K562 (cell line): ENCODE results near the gene VDAC1. TPM values are rescaled to one million over a fixed set of nuclear protein-coding genes. Genes with fewer than 3 reads are reported as not detected.

ENCODE experiments used
- ATAC-seq: fragments of 200-7000 bp; cut with Tn5 transposase; 3 replicates; pipeline ENCODE4 v1.9.1; 2020; ENCODE audit warnings: moderate library complexity
- BruUV-seq: library from RNA; stranded (reverse); fragments of 400-500 nt; replicated peaks from 2 replicates; lab custom pipeline; 2021; lab: Mats Ljungman, UMichigan
- CTCF ChIA-PET: fragments of 300-600 bp; formaldehyde crosslinking; extraction: SDS; loops from one replicate; lab custom pipeline; 2021; ENCODE audit warnings: low intra/inter-chr PET ratio; lab: Yijun Ruan, JAX
- POLR2A ChIA-PET: fragments of 300-600, 350-650 bp; sonication (Branson Sonifier 250); formaldehyde crosslinking; extraction: SDS; loops from one replicate; lab custom pipeline; 2021; ENCODE audit warnings: antibody characterized with exemption, inconsistent platforms; lab: Yijun Ruan, JAX
- DNase-seq, 4 experiments: peaks; one replicate each; pipeline versions ENCODE4 v3.0.0 to v3.0.0-alpha.2; 2011 to 2018; ENCODE audit warnings: low spot score in 3 of 4, mixed read lengths in 3 of 4; ENCODE audit errors: extremely low read depth in 1 of 4
- FAIRE-seq: peaks from 2 replicates; lab custom pipeline; 2011; peaks lifted over from hg19 to GRCh38; lab: Jason Lieb, UNC
- H2AFZ ChIP-seq: 2 replicates; pipeline ENCODE4 v1.6.0; 2011; ENCODE audit warnings: low read depth, low read length, control low read depth, inconsistent platforms
- H3K27ac ChIP-seq: fragments of 200-600 bp; 3 replicates; pipeline ENCODE4 v1.8.0; 2011; ENCODE audit warnings: low read depth, mild to moderate bottlenecking, control low read depth, inconsistent platforms, low read length, moderate library complexity, mixed read lengths; ENCODE audit errors: extremely low read depth
- H3K27me3 ChIP-seq, 2 experiments: fragments of 300-600 bp in 1 of 2; 2 replicates in 1 of 2; 3 replicates in 1 of 2; pipeline versions ENCODE4 v1.6.0 to v1.8.0; 2011; ENCODE audit warnings: inconsistent platforms in 2 of 2, low read length in 2 of 2, mild to moderate bottlenecking in 1 of 2, mixed read lengths in 1 of 2, moderate library complexity in 1 of 2; ENCODE audit not compliant: control insufficient read depth in 2 of 2, insufficient read depth in 2 of 2
- H3K36me3 ChIP-seq: fragments of 300-600 bp; 3 replicates; pipeline ENCODE4 v1.8.0; 2011; ENCODE audit warnings: mild to moderate bottlenecking, low read length, inconsistent platforms; ENCODE audit not compliant: control insufficient read depth, insufficient read depth
- H3K4me1 ChIP-seq, 2 experiments: fragments of 200-600 bp in 1 of 2; replicated peaks in 1 of 2; 2 replicates in 1 of 2; 3 replicates in 1 of 2; pipeline versions ENCODE4 v1.5.1 to v1.8.0; 2011; ENCODE audit warnings: inconsistent platforms in 2 of 2, low read length in 2 of 2, mild to moderate bottlenecking in 1 of 2, mixed read lengths in 1 of 2, moderate library complexity in 1 of 2; ENCODE audit not compliant: control insufficient read depth in 2 of 2, insufficient read depth in 2 of 2
- H3K4me2 ChIP-seq: 2 replicates; pipeline ENCODE4 v1.6.1; 2011; ENCODE audit warnings: low read length, control low read depth, inconsistent platforms, mixed read lengths; ENCODE audit not compliant: insufficient read depth
- H3K4me3 ChIP-seq: fragments of 200-600 bp; sonication (generic), shearing (Covaris generic); 2 replicates; pipeline ENCODE4 v1.5.1; 2016; ENCODE audit warnings: control low read depth, inconsistent platforms
- H3K79me2 ChIP-seq: fragments of 200-600 bp; 3 replicates; pipeline ENCODE4 v1.8.0; 2011; ENCODE audit warnings: low read length, inconsistent platforms; ENCODE audit not compliant: control insufficient read depth, insufficient read depth
- H3K9ac ChIP-seq, 2 experiments: 2 replicates each; pipeline versions ENCODE4 v1.6.0 to v1.6.1; 2011; ENCODE audit warnings: low read depth in 2 of 2, low read length in 2 of 2, control low read depth in 1 of 2, inconsistent platforms in 1 of 2, mild to moderate bottlenecking in 1 of 2, mixed read lengths in 1 of 2; ENCODE audit not compliant: insufficient read depth in 1 of 2
- H3K9me1 ChIP-seq: one replicate; pipeline ENCODE4 v1.6.0; 2011; ENCODE audit warnings: inconsistent platforms, mild to moderate bottlenecking, low read length, moderate library complexity; ENCODE audit not compliant: control insufficient read depth, insufficient read depth
- H3K9me3 ChIP-seq: replicated peaks from 2 replicates; pipeline ENCODE4 v1.5.1; 2011; ENCODE audit warnings: low read depth, low read length, inconsistent platforms; ENCODE audit not compliant: control insufficient read depth, insufficient read depth
- H4K20me1 ChIP-seq: replicated peaks from 2 replicates; pipeline ENCODE4 v1.6.1; 2011; ENCODE audit warnings: low read length, inconsistent platforms, mixed read lengths; ENCODE audit not compliant: control insufficient read depth, insufficient read depth
- C11orf30 ChIP-seq: fragments of 450-650 bp; IDR thresholded peaks from 2 replicates; pipeline ENCODE4 v1.6.1; 2016; ENCODE audit warnings: low read depth, mild to moderate bottlenecking
- EHMT2 ChIP-seq: fragments of 450-650 bp; IDR thresholded peaks from 2 replicates; pipeline ENCODE4 v1.6.1; 2018; ENCODE audit warnings: antibody characterized with exemption
- ELF2 ChIP-seq: fragments of 250-450 bp; sonication (Bioruptor Pico); IDR thresholded peaks from 2 replicates; pipeline ENCODE4 v1.5.0; 2021; ENCODE audit warnings: mild to moderate bottlenecking
- KAT7 ChIP-seq: sonication (generic); formaldehyde crosslinking; IDR thresholded peaks from 2 replicates; pipeline ENCODE4 v1.8.0; 2022; ENCODE audit warnings: missing genetic modification reagents, mild to moderate bottlenecking, borderline replicate concordance
- L3MBTL2 ChIP-seq: fragments of 450-650 bp; IDR thresholded peaks from 2 replicates; pipeline ENCODE4 v1.6.1; 2016; ENCODE audit warnings: mild to moderate bottlenecking, moderate library complexity
- MTA3 ChIP-seq: fragments of 450-650 bp; formaldehyde crosslinking; IDR thresholded peaks from 2 replicates; pipeline ENCODE4 v1.6.1; 2017; ENCODE audit warnings: mild to moderate bottlenecking, borderline replicate concordance
- NFIX ChIP-seq: fragments of 250-450 bp; sonication (Bioruptor Pico); IDR thresholded peaks from 2 replicates; pipeline ENCODE4 v1.4.0; 2020; ENCODE audit warnings: low read depth, mild to moderate bottlenecking, moderate library complexity
- NFYB ChIP-seq: IDR thresholded peaks from 2 replicates; pipeline ENCODE4 v1.6.1; 2011; ENCODE audit warnings: mild to moderate bottlenecking, moderate library complexity; ENCODE audit not compliant: insufficient read length; ENCODE audit errors: extremely low read depth
- NR3C1 ChIP-seq: sonication (generic); formaldehyde crosslinking; IDR thresholded peaks from 2 replicates; pipeline ENCODE4 v1.8.1; 2022; ENCODE audit warnings: missing genetic modification reagents
- PHF8 ChIP-seq: fragments of 200-600 bp; sonication (generic); IDR thresholded peaks from 2 replicates; pipeline ENCODE4 v1.6.1; 2012; ENCODE audit warnings: mixed run types, mild to moderate bottlenecking, inconsistent platforms, low read length, moderate library complexity, borderline replicate concordance
- POLR2AphosphoS2 ChIP-seq: IDR thresholded peaks from 2 replicates; pipeline ENCODE4 v1.6.1; 2012; ENCODE audit warnings: low read length, improper control_type of control experiment
- POLR2G ChIP-seq: fragments of 200-400 bp; formaldehyde crosslinking; IDR thresholded peaks from 2 replicates; pipeline ENCODE4 v1.6.1; 2017; ENCODE audit warnings: low read depth, mild to moderate bottlenecking, antibody characterized with exemption, low read length, moderate library complexity
- SMARCA5 ChIP-seq: fragments of 450-650 bp; IDR thresholded peaks from 2 replicates; pipeline ENCODE4 v1.6.1; 2016
- SRF ChIP-seq, 2 experiments: fragments of 250-450, 450-650 bp in 1 of 2; sonication (Bioruptor Pico) in 1 of 2; sonication (generic) in 1 of 2; formaldehyde crosslinking; IDR thresholded peaks; 2 replicates each; pipeline versions ENCODE4 v1.5.0 to v1.5.1; 2020 to 2022; ENCODE audit warnings: mild to moderate bottlenecking in 1 of 2, missing genetic modification reagents in 1 of 2
- TAF1 ChIP-seq: IDR thresholded peaks from 2 replicates; pipeline ENCODE4 v1.6.1; 2011; ENCODE audit warnings: mild to moderate bottlenecking, low read length, moderate library complexity; ENCODE audit not compliant: insufficient read depth, control insufficient read depth, severe bottlenecking; ENCODE audit errors: extremely low read depth
- TAF9B ChIP-seq: fragments of 450-650 bp; IDR thresholded peaks from 2 replicates; pipeline ENCODE4 v1.6.1; 2018; ENCODE audit warnings: mild to moderate bottlenecking; ENCODE audit not compliant: partially characterized antibody
- TCFL5 ChIP-seq: fragments of 250-450 bp; sonication (Bioruptor Pico); conservative IDR thresholded peaks from 2 replicates; pipeline ENCODE4 v1.6.1; 2021; ENCODE audit warnings: mild to moderate bottlenecking, moderate library complexity, matching md5 sums
- TGIF2 ChIP-seq: sonication (generic); formaldehyde crosslinking; IDR thresholded peaks from 2 replicates; pipeline ENCODE4 v1.8.1; 2022; ENCODE audit warnings: mild to moderate bottlenecking, missing genetic modification reagents, moderate library complexity
- ZBTB12 ChIP-seq: fragments of 250-450 bp; sonication (Bioruptor Pico); IDR thresholded peaks from 2 replicates; pipeline ENCODE4 v1.4.0; 2020
- ZFP91 ChIP-seq: sonication (generic); formaldehyde crosslinking; IDR thresholded peaks from 2 replicates; pipeline ENCODE4 v1.8.0; 2022; ENCODE audit warnings: mild to moderate bottlenecking, missing genetic modification reagents
- ZNF133 ChIP-seq: fragments of 250-450 bp; sonication (Bioruptor Pico); IDR thresholded peaks from 2 replicates; pipeline ENCODE4 v1.4.0; 2020; ENCODE audit warnings: mild to moderate bottlenecking
- ZNF224 ChIP-seq: sonication (generic); formaldehyde crosslinking; IDR thresholded peaks from 2 replicates; pipeline ENCODE4 v1.8.0; 2022; ENCODE audit warnings: mild to moderate bottlenecking, missing genetic modification reagents
- WGBS: fragments of 100-300 bp; shearing (Covaris generic); methylation state at CpG from one replicate; pipeline ENCODE4 v1.1.6; 2016; ENCODE audit warnings: low coverage, mixed read lengths; ENCODE audit not compliant: insufficient coverage; ENCODE audit errors: missing lambda C conversion rate; 5-methylcytosine and 5-hydroxymethylcytosine counted together
- in situ Hi-C: fragments of 300-500 bp; cut with MboI; formaldehyde crosslinking; loops from 4 replicates; pipeline ENCODE4 v1.15.0; 2018; ENCODE audit warnings: inconsistent platforms, mixed read lengths
- intact Hi-C: fragments of 100-400 bp; cut with micrococcal nuclease; formaldehyde crosslinking; loops from 2 replicates; pipeline ENCODE4 v1.14.2; 2022
- polyA plus RNA-seq, 8 experiments: library from polyadenylated mRNA; depleted of rRNA in 4 of 8; stranded (reverse) in 5 of 8; unstranded in 3 of 8; fragments of >200 nt; fragmentation: Nextera tagmentation in 2 of 8; fragmentation: Illumina TruSeq in 1 of 8; extraction: Ambion mirVana in 2 of 8; extraction: Trizol in 1 of 8; gene quantifications; 2 replicates each; pipeline versions ENCODE4 v1.2.1 to v1.2.3, GENCODE V29; 2011 to 2014; ENCODE audit warnings: inconsistent platforms in 1 of 8, missing spikeins in 1 of 8
- total RNA-seq, 7 experiments: library from RNA; depleted of rRNA in 6 of 7; stranded (reverse); fragments of >200 nt in 6 of 7; fragmentation: Illumina TruSeq in 2 of 7; extraction: Trizol in 2 of 7; gene quantifications; 2 replicates each; pipeline versions ENCODE4 v1.2.1 to v1.2.3, GENCODE V29; 2011 to 2021; ENCODE audit warnings: low replicate concordance in 1 of 7

The VDAC1 gene
- total and polyA plus RNA-seq, 9 of the 15 experiments (the other 6 are each of a cell fraction or from before 2014, with no cell fraction given), result 168 to 366 (median 293) TPM

GRCh38 chr5:133932441-133933168 lies 72.2 kb downstream of the VDAC1 start:
- no peaks in the 10 kb centered on the region; the same call in 1 of the 2 replicates for H3K9me3 ChIP-seq
- FAIRE-seq (peak; percentile 93), DNase-seq (peak; percentile 71 to 93 (median 78)), ATAC-seq (peak; percentile 71)
- peak overlapping the region; percentile 73 for H3K4me2 ChIP-seq
- intact Hi-C loops, result no loop called here
- no peaks in the 10 kb centered on the region for H4K20me1 ChIP-seq
- H3K79me2 ChIP-seq, result no peaks in the 10 kb centered on the region
- in situ Hi-C loops, result no loop called here
- H3K9me1 ChIP-seq, result peaks cover 6% of the 10 kb centered on the region
- BruUV-seq, result no TSS peak
- WGBS, result 14% methylated on average over 13 of the region's 13 CpGs
- H2AFZ ChIP-seq, result peak overlapping the region; percentile 87
- H3K9ac ChIP-seq, result peak overlapping the region; percentile 44 to 57; a peak in 3 of 4 replicates
- ChIA-PET CTCF (no interaction called here), POLR2A (interaction anchor here (0.6 kb wide), 1 partner anchor 289 kb away, joined by 3 read pairs; no protein-coding TSS in a partner anchor)
- no peaks in the 10 kb centered on the region for H3K36me3 ChIP-seq
- H3K4me3 ChIP-seq, result no peak overlapping the region
- no peaks in the 10 kb centered on the region for H3K27me3 ChIP-seq
- peak overlapping the region; percentile 85 for H3K27ac ChIP-seq
- H3K4me1 ChIP-seq, result peaks cover 59 to 68% of the 10 kb centered on the region in 2 experiments
- no peak for TF ChIP-seq TAF1
- no peak for TF ChIP-seq ZNF133 (CRISPR knock-in tag)
- TF ChIP-seq EHMT2, result no peak
- TF ChIP-seq TGIF2 (CRISPR knock-in tag), result no peak
- no peak for TF ChIP-seq POLR2AphosphoS2
- no peak; the same call in 1 of the 2 replicates for TF ChIP-seq TCFL5 (CRISPR knock-in tag)
- no peak for TF ChIP-seq ELF2 (CRISPR knock-in tag)
- TF ChIP-seq TAF9B, result no peak
- TF ChIP-seq NFIX (CRISPR knock-in tag), result no peak
- peak; percentile 94; the same call in 1 of the 2 replicates for TF ChIP-seq MTA3
- no peak for TF ChIP-seq NFYB
- TF ChIP-seq ZBTB12 (CRISPR knock-in tag), result peak; percentile 62; the same call in 1 of the 2 replicates
- no peak; the same call in 1 of the 2 replicates for TF ChIP-seq KAT7 (CRISPR knock-in tag)
- TF ChIP-seq SMARCA5, result no peak
- TF ChIP-seq ZNF224 (CRISPR knock-in tag), result no peak
- no peak for TF ChIP-seq ZFP91 (CRISPR knock-in tag)
- no peak for TF ChIP-seq NR3C1 (CRISPR knock-in tag)
- TF ChIP-seq PHF8, result peak; percentile 22; the same call in 1 of the 2 replicates
- TF ChIP-seq POLR2G, result no peak
- TF ChIP-seq C11orf30, result no peak
- no peak for TF ChIP-seq SRF (CRISPR knock-in tag; IDR thresholded peaks at IDR 0.05)
- peak; percentile 64 for TF ChIP-seq L3MBTL2
